Pancreas (tissue), 10 donors: ENCODE data around the gene SELENOO. TPM values are rescaled to one million over a fixed set of nuclear protein-coding genes. Genes with fewer than 3 reads are reported as not detected.

Experiments used
- ATAC-seq, 4 donors: fragments of 200-7000 bp; cut with Tn5 transposase; one replicate each; pipeline versions ENCODE4 v1.8.0 to v1.9.1; 2020; ENCODE audit warnings: mild to moderate bottlenecking in 4 of 4, moderate library complexity in 4 of 4
- DNase-seq, 6 donors: peaks; one replicate each; pipeline ENCODE4 v3.0.0-alpha.2; 2020
- FAIRE-seq: peaks from 2 replicates; lab custom pipeline; 2012; peaks lifted over from hg19 to GRCh38; lab: Jason Lieb, UNC
- H3K27ac ChIP-seq, 4 donors: fragments of 200-600 bp; sonication (generic); 1 replicate in 3 of 4; 2 replicates in 1 of 4; pipeline versions ENCODE4 v1.5.0 to v1.8.0; 2020
- H3K27me3 ChIP-seq, 4 donors: fragments of 200-600 bp; one replicate each; pipeline ENCODE4 v1.8.0; 2021
- H3K36me3 ChIP-seq, 3 donors: fragments of 200-600 bp; sonication (generic) in 1 of 3; one replicate each; pipeline versions ENCODE4 v1.5.0 to v1.8.0; 2020 to 2021
- H3K4me1 ChIP-seq, 3 donors: fragments of 200-600 bp; one replicate each; pipeline ENCODE4 v1.8.0; 2021
- H3K4me3 ChIP-seq, 4 donors: fragments of 200-600 bp; sonication (generic) in 2 of 4; one replicate each; pipeline versions ENCODE4 v1.5.0 to v1.8.0; 2020 to 2021
- H3K9me3 ChIP-seq, 4 donors: fragments of 200-600 bp; one replicate each; pipeline ENCODE4 v1.8.0; 2021
- WGBS, 2 donors: extraction: QIAGEN DNeasy Blood & Tissue Kit; methylation state at CpG; one replicate each; pipeline ENCODE4 v1.1.7; 2013; 5-methylcytosine and 5-hydroxymethylcytosine counted together
- intact Hi-C, 3 donors: fragments of 100-400 bp; cut with DNase I; formaldehyde crosslinking; loops; one replicate each; pipeline versions ENCODE4 v1.11.1 to v1.14.2; 2022
- polyA plus RNA-seq, 2 donors: library from polyadenylated mRNA; stranded (reverse); fragments of 200-250 nt; gene quantifications; one replicate each; pipeline ENCODE4 v1.2.3, GENCODE V29; 2013
- total RNA-seq, 6 donors: library from RNA; stranded (reverse); fragmentation: NEBNext Ultra II Directional in 4 of 6; extraction: Animal tissue kit (Norgen Biotek cat#: 25700) in 4 of 6; gene quantifications; one replicate each; pipeline versions ENCODE4 v1.2.1 to v1.2.4, GENCODE V29; 2021 to 2023
- TF ChIP-seq, protein P1 (sequence below), 4 donors: fragments of 200-600 bp; sonication (generic) in 3 of 4; IDR thresholded peaks; one replicate each; pipeline versions ENCODE4 v1.5.0 to v1.8.0; 2021; ENCODE audit warnings: antibody characterized with exemption in 4 of 4
- donor health status: healthy with polysubstance abuse.
- donor health status: DM: no; HTN: no; CAD: no; lungs with moderate emphysema.
- donor health status: DM: no; HTN: no; CAD: no.
- donor health status: control.
- donor health status: control.
- donor health status: Bipolar disorder and iron deficiency.
- donor health status: DM: yes; HTN: yes; CAD: no.
- donor health status: DM: no; HTN: no; CAD: no.
- donor health status: DM: no; HTN: no; CAD: no.
- donor health status: DM: yes; HTN: yes; CAD: no.

The SELENOO gene
- total and polyA plus RNA-seq, 8 donors, result 11.6 to 79.8 (median 14.3) TPM

DNA sequence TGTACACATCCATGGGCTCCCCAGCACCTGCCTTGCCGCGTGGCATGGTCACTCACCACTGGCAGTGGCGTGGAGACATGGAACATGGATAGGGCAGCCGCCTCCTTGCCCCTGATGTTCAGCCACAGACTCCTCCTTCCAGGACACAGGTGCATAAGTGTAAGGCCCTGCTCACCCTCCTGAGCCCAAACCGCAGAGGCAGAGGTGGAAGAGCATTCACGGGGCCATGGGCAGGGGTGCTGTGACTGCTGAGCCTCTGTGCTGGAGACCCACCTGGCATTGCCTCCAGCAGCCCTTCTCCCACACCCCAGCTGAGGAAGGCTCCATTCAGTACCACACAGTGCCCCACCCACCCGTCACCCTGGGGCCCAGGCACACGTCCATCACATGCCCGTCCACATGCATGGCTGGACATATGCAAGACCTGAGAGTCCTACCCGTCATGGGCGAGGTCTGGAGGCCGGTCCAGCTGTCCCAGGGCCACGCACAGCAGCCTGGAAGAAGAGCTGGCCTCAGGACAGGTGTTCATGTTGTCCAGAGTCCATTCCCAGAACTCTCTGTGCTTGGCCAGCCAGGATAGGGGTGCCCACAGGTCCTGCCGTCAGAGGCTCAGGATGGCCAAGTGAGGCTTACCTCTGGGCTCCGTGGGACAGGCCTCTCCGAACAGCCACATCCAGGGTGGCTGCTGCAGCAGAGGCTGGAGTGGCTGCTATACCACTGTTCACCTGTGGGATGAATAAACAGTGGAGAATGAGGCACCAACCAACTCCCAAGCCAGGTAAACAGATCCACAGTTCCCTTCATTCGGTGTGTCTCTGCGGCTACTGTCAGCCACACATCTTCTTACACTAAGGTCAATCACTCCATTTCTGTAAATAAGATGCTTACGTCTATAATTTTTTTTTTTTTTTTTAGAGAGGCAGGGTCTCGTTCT, 45.7 kb downstream of the SELENOO start:
- no peaks in the 10 kb centered on the region for H3K9me3 ChIP-seq
- intact Hi-C loops, result loop anchor here in 2 of 3 donors (5.0 to 10.0 kb wide), 2 partner anchors 258 to 261 kb away; partner anchors contain the start of genes LMF2 (in 2 of the 2) and NCAPH2 (in 2 of the 2)
- FAIRE-seq, result no peak
- peak overlapping the region in 1 of 4 donors; percentile 70 for H3K4me3 ChIP-seq
- TF ChIP-seq, protein P1, sequence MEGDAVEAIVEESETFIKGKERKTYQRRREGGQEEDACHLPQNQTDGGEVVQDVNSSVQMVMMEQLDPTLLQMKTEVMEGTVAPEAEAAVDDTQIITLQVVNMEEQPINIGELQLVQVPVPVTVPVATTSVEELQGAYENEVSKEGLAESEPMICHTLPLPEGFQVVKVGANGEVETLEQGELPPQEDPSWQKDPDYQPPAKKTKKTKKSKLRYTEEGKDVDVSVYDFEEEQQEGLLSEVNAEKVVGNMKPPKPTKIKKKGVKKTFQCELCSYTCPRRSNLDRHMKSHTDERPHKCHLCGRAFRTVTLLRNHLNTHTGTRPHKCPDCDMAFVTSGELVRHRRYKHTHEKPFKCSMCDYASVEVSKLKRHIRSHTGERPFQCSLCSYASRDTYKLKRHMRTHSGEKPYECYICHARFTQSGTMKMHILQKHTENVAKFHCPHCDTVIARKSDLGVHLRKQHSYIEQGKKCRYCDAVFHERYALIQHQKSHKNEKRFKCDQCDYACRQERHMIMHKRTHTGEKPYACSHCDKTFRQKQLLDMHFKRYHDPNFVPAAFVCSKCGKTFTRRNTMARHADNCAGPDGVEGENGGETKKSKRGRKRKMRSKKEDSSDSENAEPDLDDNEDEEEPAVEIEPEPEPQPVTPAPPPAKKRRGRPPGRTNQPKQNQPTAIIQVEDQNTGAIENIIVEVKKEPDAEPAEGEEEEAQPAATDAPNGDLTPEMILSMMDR (IDR thresholded peaks at IDR 0.05), result no peak
- peaks cover 15 to 37% (median 18%) of the 10 kb centered on the region in 3 donors for H3K4me1 ChIP-seq
- H3K36me3 ChIP-seq, result no peaks in the 10 kb centered on the region
- no peak overlapping the region for H3K27ac ChIP-seq
- no peak for ATAC-seq
- no peak for DNase-seq
- H3K27me3 ChIP-seq, result no peaks in the 10 kb centered on the region
- WGBS, 2 donors, result 82 to 83% methylated on average over 20 of the region's 20 CpGs

DNA sequence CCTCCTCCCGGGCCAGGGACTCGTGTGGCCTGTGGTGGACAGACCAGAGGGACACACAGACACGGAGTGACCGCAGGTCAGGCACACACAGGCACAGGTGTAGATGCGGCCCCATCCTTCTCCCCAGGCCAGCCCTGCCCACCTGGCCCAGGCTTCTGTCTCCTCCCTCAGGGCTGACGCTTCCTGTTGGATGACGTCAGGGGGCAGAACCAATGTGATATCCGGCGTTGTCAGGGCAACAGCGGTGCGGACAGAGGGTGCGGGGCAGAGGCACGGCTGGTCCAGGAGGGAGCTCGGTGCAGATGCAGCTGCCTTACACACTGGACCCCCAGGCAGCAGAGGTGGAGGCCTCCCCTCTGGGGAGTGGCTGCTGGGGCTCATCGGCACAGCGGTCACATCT, 46.9 kb downstream of the SELENOO start:
- intact Hi-C loops, result loop anchor here in 2 of 3 donors (5.0 to 10.0 kb wide), 2 partner anchors 257 to 260 kb away; partner anchors contain the start of genes LMF2 (in 2 of the 2) and NCAPH2 (in 2 of the 2)
- H3K9me3 ChIP-seq, result no peaks in the 10 kb centered on the region
- no peaks in the 10 kb centered on the region for H3K36me3 ChIP-seq
- H3K4me1 ChIP-seq, result peaks cover 14 to 25% (median 14%) of the 10 kb centered on the region in 3 donors
- H3K4me3 ChIP-seq, result no peak overlapping the region
- TF ChIP-seq, protein P1 (IDR thresholded peaks at IDR 0.05), result no peak
- no peak for ATAC-seq
- 57 to 72% methylated on average over 14 to 16 of the region's 16 CpGs for WGBS, 2 donors
- no peak for FAIRE-seq
- no peak overlapping the region for H3K27ac ChIP-seq
- peak in 2 of 6 donors; percentile 50 to 56 for DNase-seq
- H3K27me3 ChIP-seq, result no peaks in the 10 kb centered on the region

DNA sequence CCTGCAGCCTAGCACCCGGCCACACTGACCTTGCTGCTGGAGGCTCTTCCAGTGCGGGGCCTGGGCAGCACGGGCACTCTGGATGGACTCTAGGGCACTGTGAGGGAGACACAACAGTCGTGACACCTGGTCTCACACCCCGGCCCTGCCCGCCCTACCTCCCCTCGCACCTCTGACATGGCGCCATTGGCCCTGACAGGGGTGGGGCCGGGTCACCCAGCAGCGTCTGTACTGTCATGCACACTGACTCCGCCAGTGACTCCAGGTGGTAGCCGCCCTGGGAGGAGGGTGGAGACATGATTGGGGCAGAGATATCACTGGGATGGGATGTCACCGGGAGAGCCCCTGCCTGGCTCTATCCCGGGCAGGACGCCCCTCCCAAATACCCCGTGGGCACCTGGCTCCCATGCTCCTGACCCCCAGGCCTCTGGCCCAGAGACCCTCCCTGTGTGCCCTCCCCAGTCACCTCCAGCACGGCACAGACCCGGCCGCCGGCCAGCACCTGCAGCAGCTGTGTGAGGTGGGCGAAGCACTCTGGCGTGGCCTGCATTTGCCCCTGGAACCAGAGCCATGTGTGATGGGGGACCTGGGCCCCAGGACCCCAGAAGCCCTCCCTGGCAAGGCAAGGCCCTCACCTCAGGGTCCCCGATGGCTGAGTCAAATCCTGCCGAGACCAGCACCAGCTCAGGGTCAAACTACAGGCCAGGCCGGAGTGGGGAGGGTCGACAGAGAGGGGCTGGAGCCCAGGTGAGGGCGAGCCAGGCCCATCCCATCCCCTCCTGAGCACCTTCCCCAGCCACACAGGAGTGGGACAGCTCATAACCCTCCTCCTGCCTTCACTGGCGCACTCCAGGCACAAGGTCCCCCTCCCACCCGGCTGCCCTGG, 47.6 kb downstream of the SELENOO start:
- Histone ChIP-seq H3K36me3 (no peaks in the 10 kb centered on the region), H3K27me3 (no peaks in the 10 kb centered on the region), H3K4me1 (peaks cover 14 to 21% (median 14%) of the 10 kb centered on the region in 3 donors), H3K27ac (no peak overlapping the region), H3K9me3 (no peaks in the 10 kb centered on the region), H3K4me3 (no peak overlapping the region)
- ATAC-seq (no peak), DNase-seq (no peak), FAIRE-seq (no peak)
- TF ChIP-seq, protein P1 (IDR thresholded peaks at IDR 0.05), result no peak
- intact Hi-C loops, result loop anchor here in 2 of 3 donors (5.0 to 10.0 kb wide), 2 partner anchors 256 to 259 kb away; partner anchors contain the start of genes LMF2 (in 2 of the 2) and NCAPH2 (in 2 of the 2)
- WGBS, 2 donors, result 83 to 88% methylated on average over 26 to 29 of the region's 29 CpGs

DNA sequence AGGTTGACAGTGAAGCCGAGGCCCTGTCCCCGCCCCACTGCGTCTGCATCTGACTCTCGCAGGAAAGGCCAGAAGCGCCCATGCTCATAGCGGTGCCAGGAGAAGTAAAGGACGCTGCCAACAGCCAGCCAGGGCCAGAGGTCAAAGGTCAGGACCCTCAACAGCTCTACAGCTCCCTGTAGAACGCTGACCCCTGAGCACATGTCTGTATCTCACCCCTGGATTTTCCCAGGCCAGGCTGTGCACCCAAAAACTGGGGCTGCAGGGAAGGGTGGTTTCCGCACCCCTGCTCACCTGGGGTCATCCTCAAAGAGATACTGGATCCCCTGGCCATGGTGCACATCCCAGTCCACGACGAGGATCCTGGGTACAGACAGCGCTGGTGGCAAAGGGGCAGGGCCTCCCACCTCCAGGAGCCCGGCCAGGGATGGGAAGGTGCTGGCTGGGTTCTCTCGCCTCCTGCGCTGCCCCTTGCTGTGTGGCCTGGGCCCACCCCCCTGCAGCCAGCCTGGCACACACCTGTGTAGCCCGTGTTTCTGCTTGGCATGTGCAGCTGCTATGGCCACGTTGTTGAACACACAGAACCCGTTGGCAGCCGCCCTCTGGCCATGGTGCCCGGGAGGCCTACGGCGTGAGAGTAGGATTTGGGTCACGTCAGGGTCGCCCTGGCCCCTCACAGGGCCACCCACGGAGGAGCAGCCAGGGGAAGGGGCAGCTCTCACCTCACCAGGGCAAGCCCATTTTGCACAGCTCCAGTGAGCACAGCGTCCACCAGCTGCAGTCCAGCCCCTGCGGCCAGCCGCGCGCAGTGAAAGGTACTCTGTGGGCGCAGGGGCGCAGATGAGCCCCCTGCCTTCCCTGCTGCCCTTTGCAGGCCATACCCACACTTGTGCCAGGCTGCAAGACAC, 48.8 kb downstream of the SELENOO start:
- Histone ChIP-seq H3K36me3 (no peaks in the 10 kb centered on the region), H3K9me3 (no peaks in the 10 kb centered on the region), H3K27ac (no peak overlapping the region), H3K4me1 (peaks cover 14 to 19% (median 14%) of the 10 kb centered on the region in 3 donors), H3K4me3 (peak overlapping the region in 2 of 4 donors; percentile 49 to 77), H3K27me3 (no peaks in the 10 kb centered on the region)
- no peak for FAIRE-seq
- TF ChIP-seq, protein P1 (IDR thresholded peaks at IDR 0.05), result no peak
- ATAC-seq, result no peak
- intact Hi-C loops, result loop anchor here in 2 of 3 donors (5.0 to 10.0 kb wide), 3 partner anchors 93 to 258 kb away; partner anchors contain the start of genes LMF2 (in 2 of the 2), NCAPH2 (in 2 of the 2) and PPP6R2 (in 1 of the 2)
- WGBS, 2 donors, result 81 to 86% methylated on average over 32 of the region's 32 CpGs
- DNase-seq, result peak in 1 of 6 donors; percentile 42
